AG09309 (cell line): Measurements from ENCODE around the gene KCND3.

Source experiments
- DNase-seq: peaks from one replicate; pipeline ENCODE4 v3.0.0-alpha.2; 2010; ENCODE audit warnings: low read depth
- H3K4me3 ChIP-seq: 2 replicates; pipeline ENCODE4 v1.5.1; 2011; ENCODE audit warnings: mild to moderate bottlenecking, low read depth, low read length, moderate library complexity; ENCODE audit not compliant: control insufficient read depth
- TF ChIP-seq, protein P1 (sequence below): IDR thresholded peaks from 2 replicates; pipeline ENCODE4 v1.5.1; 2011; ENCODE audit warnings: mild to moderate bottlenecking, low read depth, low read length, inconsistent platforms; ENCODE audit not compliant: insufficient read depth, control insufficient read depth; ENCODE audit errors: missing control alignments

KCND3 gene

DNA sequence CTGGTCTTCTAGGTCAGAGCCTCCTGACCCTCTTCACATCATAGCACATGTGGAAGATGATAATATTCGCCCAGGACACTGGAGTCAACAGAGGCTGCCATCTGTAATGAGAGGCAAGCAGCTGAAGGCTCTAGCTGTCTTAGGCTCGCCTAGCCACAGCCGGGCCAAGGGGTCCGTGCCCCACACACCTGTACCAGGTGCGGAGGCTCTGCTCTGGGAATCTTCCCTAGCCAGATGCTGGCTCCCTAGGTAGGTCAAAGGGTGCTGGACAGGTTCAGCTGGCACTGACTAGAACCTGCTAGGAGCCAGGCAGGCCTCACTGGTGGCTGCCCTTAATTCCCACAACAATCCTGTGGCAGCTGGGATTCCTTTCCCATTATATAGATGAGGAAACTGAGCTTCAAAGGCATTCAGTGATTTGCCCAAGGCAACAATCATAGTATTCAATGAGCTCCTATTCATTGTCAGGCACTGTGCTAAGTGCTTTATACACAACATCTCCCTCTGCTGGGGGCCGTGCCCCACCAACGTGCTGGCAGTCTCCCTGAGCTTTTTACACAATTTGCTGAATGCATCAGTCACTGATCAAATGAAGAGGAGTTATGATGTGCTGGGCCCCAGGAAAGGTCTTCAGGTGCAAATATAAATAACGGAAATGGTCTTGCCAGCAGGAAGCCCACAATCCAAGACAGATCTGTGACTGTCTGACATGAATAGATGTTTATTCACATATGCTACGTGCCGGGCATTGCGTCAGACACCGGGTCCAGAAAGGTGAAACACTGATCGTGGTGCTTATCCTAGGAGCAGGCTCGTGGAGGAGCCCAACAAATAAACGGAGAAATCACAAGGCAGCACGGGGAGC is 175.8 kb downstream of the KCND3 start:
- no peak for DNase-seq
- no peak overlapping the region for H3K4me3 ChIP-seq
- TF ChIP-seq, protein P1, sequence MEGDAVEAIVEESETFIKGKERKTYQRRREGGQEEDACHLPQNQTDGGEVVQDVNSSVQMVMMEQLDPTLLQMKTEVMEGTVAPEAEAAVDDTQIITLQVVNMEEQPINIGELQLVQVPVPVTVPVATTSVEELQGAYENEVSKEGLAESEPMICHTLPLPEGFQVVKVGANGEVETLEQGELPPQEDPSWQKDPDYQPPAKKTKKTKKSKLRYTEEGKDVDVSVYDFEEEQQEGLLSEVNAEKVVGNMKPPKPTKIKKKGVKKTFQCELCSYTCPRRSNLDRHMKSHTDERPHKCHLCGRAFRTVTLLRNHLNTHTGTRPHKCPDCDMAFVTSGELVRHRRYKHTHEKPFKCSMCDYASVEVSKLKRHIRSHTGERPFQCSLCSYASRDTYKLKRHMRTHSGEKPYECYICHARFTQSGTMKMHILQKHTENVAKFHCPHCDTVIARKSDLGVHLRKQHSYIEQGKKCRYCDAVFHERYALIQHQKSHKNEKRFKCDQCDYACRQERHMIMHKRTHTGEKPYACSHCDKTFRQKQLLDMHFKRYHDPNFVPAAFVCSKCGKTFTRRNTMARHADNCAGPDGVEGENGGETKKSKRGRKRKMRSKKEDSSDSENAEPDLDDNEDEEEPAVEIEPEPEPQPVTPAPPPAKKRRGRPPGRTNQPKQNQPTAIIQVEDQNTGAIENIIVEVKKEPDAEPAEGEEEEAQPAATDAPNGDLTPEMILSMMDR = peak; percentile 19

DNA sequence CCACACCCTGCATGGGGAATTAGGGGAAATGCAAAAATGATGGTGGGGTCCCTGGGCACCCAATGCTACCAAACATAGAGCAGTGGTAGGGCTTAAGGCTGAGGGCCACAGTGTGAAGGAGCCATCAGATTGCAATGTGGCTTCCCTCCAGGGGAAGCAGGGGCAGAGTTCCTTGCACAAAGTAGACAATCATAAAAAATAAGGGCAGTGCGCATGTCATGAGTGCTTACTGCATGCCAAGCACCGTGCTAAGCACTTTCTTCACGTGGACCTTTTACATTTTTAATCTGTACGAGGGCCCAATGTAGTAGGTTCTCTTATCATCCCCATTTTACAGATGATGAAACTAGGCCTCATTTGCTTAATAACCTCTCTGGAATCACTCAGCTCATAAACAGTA is 177.2 kb downstream of the KCND3 start:
- no peak for DNase-seq
- TF ChIP-seq, protein P1 = no peak

DNA sequence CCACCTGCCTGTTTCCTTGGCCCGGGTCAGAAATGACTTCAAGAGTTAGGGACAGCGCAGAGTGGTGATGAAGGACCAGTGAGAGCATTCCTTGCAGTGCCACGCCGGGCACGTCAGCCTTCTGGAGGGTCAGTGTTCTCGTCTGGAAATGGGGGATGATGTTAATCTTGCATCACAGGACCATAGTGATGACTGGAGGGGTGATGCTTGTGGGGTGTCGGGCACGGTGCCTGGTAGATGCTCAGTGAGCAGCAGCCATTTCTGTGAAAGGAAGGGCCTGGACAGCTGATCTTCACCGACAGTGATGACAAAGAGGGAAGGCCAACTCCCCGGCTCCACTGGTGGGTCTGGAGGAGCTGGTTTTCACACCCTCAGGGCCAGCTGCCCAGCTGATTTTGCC is 177.6 kb downstream of the KCND3 start:
- no peak overlapping the region for H3K4me3 ChIP-seq
- no peak for DNase-seq
- TF ChIP-seq, protein P1 = no peak

More for the DNA sequence above, 177.2 kb downstream of the KCND3 start:
- no peak overlapping the region for H3K4me3 ChIP-seq

DNA sequence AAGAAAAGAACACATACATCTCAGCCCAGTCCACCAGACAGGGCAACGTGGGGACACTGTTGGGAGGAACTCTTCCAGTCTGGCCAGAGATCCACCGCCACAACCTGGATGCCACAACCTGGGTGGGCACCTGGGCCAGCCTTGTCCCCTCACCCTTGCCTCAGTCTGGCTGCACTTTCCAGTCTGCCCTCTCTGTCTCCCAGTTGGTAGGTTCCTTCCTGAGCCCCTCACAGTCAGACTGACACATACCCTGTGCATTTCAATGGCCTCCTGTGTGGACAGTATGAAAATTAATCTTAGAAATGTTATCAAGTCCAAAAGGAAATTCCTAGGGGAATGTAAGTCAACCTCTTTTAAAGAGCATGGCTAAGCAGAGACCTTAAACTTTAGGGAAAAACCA is 184.2 kb downstream of the KCND3 start:
- TF ChIP-seq, protein P1 = no peak
- H3K4me3 ChIP-seq = no peak overlapping the region
- DNase-seq = no peak

DNA sequence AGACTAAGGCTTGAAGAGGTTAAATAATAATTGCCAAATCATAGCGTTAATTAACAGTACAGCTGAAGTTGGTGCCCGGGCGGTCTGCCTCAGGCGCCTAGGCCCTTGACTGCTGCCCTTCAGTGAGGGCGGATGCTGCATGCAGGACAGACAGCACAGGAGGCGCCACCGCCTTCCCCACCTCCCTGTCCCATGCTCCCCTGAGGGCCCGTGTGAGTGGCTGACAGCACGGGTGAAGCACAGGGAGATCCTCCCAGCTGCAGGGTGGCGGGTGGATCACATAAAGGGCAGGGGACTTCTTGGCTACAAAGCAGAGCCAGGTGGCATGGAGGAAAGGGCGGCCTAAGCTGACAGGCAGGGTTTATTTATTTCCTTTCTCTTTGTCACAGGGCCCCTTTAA is 184.7 kb downstream of the KCND3 start:
- DNase-seq = no peak
- TF ChIP-seq, protein P1 = no peak
- H3K4me3 ChIP-seq = no peak overlapping the region

DNA sequence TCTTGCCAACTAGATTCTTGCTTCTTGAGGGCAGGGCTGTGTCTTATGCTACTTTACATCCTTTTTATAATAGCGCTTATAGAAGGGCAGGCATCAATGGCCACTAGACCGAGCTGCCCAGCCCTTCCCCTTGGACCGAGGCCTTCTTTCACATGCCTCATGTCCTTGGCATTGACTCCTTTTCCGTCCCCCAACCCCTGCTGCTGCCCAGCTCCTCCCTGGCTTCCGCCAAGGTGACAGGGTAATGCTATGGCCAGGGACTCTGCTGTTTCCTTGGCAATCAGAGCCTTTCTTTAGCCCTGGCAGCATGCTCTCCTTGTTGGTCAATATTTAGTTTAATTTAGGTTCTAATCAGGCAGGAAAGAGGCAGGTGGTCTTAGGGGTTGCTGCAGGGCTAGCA is 185.5 kb downstream of the KCND3 start:
- no peak for DNase-seq
- no peak overlapping the region for H3K4me3 ChIP-seq
- TF ChIP-seq, protein P1 = no peak
